ENCODE data around the gene GPR25.
A peak's percentile ranks its signal among the peaks of the same experiment; 100 is the strongest.

Gene GPR25

GRCh38 chr1:200872446-200873115 lies at the start of gene GPR25:
TSS of gene GPR25 (plus strand) at chr1:200872981. CDS start at chr1:200873038, 57 bp downstream.
- peak in 1 of 10 donors; percentile 55 for DNase-seq
- intact Hi-C loops (cut with DNase I), result no loop called here

GRCh38 chr1:200831091-200831490 lies 41.7 kb upstream of the GPR25 start:
- no peak for DNase-seq

GRCh38 chr1:200834383-200834782 lies 38.4 kb upstream of the GPR25 start:
- no peak for DNase-seq
- intact Hi-C loops (cut with DNase I), result no loop called here

More at GRCh38 chr1:200831091-200831490, 41.7 kb upstream of the GPR25 start:
- intact Hi-C loops (cut with DNase I), result no loop called here

- intact Hi-C loops (cut with DNase I), result no loop called here
- DNase-seq, result no peak
Measured at GRCh38 chr1:200836213-200836612, 36.6 kb upstream of the GPR25 start.

- intact Hi-C loops (cut with DNase I), result loop anchor here (2.0 kb wide), 1 partner anchor 215 kb away; no protein-coding TSS in a partner anchor
Measured at GRCh38 chr1:200837931-200838571, 34.7 kb upstream of the GPR25 start.

GRCh38 chr1:200838676-200839445 lies 33.9 kb upstream of the GPR25 start:
- intact Hi-C loops (cut with DNase I), result loop anchor here (2.0 kb wide), 1 partner anchor 216 kb away; no protein-coding TSS in a partner anchor

More at GRCh38 chr1:200837931-200838571, 34.7 kb upstream of the GPR25 start:
- DNase-seq, result no peak

GRCh38 chr1:200845360-200845759 lies 27.4 kb upstream of the GPR25 start:
- intact Hi-C loops (cut with DNase I), result no loop called here

More at GRCh38 chr1:200838676-200839445, 33.9 kb upstream of the GPR25 start:
- DNase-seq, result no peak

GRCh38 chr1:200846398-200846797 lies 26.4 kb upstream of the GPR25 start:
- DNase-seq, result no peak
- intact Hi-C loops (cut with DNase I), result no loop called here

More at GRCh38 chr1:200845360-200845759, 27.4 kb upstream of the GPR25 start:
- DNase-seq, result no peak

- intact Hi-C loops (cut with DNase I), result no loop called here
- no peak for DNase-seq
Measured at GRCh38 chr1:200849430-200849829, 23.4 kb upstream of the GPR25 start.

- intact Hi-C loops (cut with DNase I), result no loop called here
Measured at GRCh38 chr1:200850554-200850953, 22.2 kb upstream of the GPR25 start.

GRCh38 chr1:200856716-200857357 lies 15.9 kb upstream of the GPR25 start:
- intact Hi-C loops (cut with DNase I), result no loop called here
- no peak for DNase-seq

More at GRCh38 chr1:200850554-200850953, 22.2 kb upstream of the GPR25 start:
- DNase-seq, result no peak

GRCh38 chr1:200857804-200858203 lies 15.0 kb upstream of the GPR25 start:
- intact Hi-C loops (cut with DNase I), result no loop called here
- no peak for DNase-seq

GRCh38 chr1:200861937-200862647 lies 10.7 kb upstream of the GPR25 start:
- no peak for DNase-seq
- intact Hi-C loops (cut with DNase I), result no loop called here

GRCh38 chr1:200862713-200863415 lies 9.9 kb upstream of the GPR25 start:
- no peak for DNase-seq
- intact Hi-C loops (cut with DNase I), result no loop called here

GRCh38 chr1:200866116-200866515 lies 6.7 kb upstream of the GPR25 start:
- intact Hi-C loops (cut with DNase I), result no loop called here
- DNase-seq, result no peak

- intact Hi-C loops (cut with DNase I), result no loop called here
- DNase-seq, result no peak
Measured at GRCh38 chr1:200866521-200866920, 6.3 kb upstream of the GPR25 start.

- DNase-seq, result no peak
- intact Hi-C loops (cut with DNase I), result no loop called here
Measured at GRCh38 chr1:200867018-200867811, 5.6 kb upstream of the GPR25 start.

GRCh38 chr1:200869376-200869752 lies 3.4 kb upstream of the GPR25 start:
- intact Hi-C loops (cut with DNase I), result no loop called here
- DNase-seq, result no peak

Measured in posterior cingulate gyrus (tissue), 11 donors.